ENCODE results near the gene EHD2. TPM values are rescaled to one million over a fixed set of nuclear protein-coding genes. Genes with fewer than 3 reads are reported as not detected.
"Not testable (repeated sequence)": the region's sequence is repeated elsewhere in the genome, so short reads cannot be mapped to it uniquely, and the experiment has no call there.

EHD2 gene
- total RNA-seq, 1 donor from 2014 or later, result 148 TPM

- no peak for DNase-seq
Measured at GRCh38 chr19:47691782-47692181, 21.4 kb upstream of the EHD2 start.

- DNase-seq, result no peak
Measured at GRCh38 chr19:47693489-47693888, 19.7 kb upstream of the EHD2 start.

GRCh38 chr19:47693903-47694302, 19.3 kb upstream of the EHD2 start:
- DNase-seq, result no peak

- DNase-seq, result no peak
Measured at GRCh38 chr19:47694466-47695273, 18.6 kb upstream of the EHD2 start.

GRCh38 chr19:47695533-47696262, 17.5 kb upstream of the EHD2 start:
- DNase-seq, result no peak

GRCh38 chr19:47696635-47697034, 16.6 kb upstream of the EHD2 start:
- DNase-seq, result no peak

- peak; percentile 88 for DNase-seq
Measured at GRCh38 chr19:47697863-47698609, 15.2 kb upstream of the EHD2 start.

GRCh38 chr19:47698631-47699359, 14.4 kb upstream of the EHD2 start:
- no peak for DNase-seq

GRCh38 chr19:47699360-47699917, 13.8 kb upstream of the EHD2 start:
- peak; percentile 63 for DNase-seq

GRCh38 chr19:47700934-47701716, 12.1 kb upstream of the EHD2 start:
- DNase-seq, result no peak

GRCh38 chr19:47701717-47702552, 11.3 kb upstream of the EHD2 start:
- DNase-seq, result no peak

GRCh38 chr19:47702671-47703070, 10.6 kb upstream of the EHD2 start:
- no peak for DNase-seq

- DNase-seq, result no peak
Measured at GRCh38 chr19:47703301-47703700, 9.9 kb upstream of the EHD2 start.

- no peak for DNase-seq
Measured at GRCh38 chr19:47704024-47704423, 9.2 kb upstream of the EHD2 start.

- DNase-seq, result no peak
Measured at GRCh38 chr19:47704656-47705055, 8.6 kb upstream of the EHD2 start.

GRCh38 chr19:47707135-47707925, 5.9 kb upstream of the EHD2 start:
- peak; percentile 89 for DNase-seq

- DNase-seq, result no peak
Measured at GRCh38 chr19:47711652-47712242, 1.5 kb upstream of the EHD2 start.

GRCh38 chr19:47714339-47714738, 1.1 kb downstream of the EHD2 start:
- peak; percentile 29 for DNase-seq

GRCh38 chr19:47714855-47715254, 1.6 kb downstream of the EHD2 start:
- DNase-seq, result not testable (repeated sequence)
